Erythroblast (primary cell): ENCODE measurements around the gene MACROD2.

Source experiments
- GATA1 ChIP-seq: IDR thresholded peaks from 2 replicates; pipeline ENCODE4 v1.6.1; 2011; ENCODE audit warnings: low read depth, mild to moderate bottlenecking, control low read depth, low read length, moderate library complexity
- POLR2A ChIP-seq: IDR thresholded peaks from 2 replicates; pipeline ENCODE4 v1.6.1; 2011; ENCODE audit warnings: mild to moderate bottlenecking, low read length

- TF ChIP-seq POLR2A (no peak), GATA1 (no peak)
Observed at GRCh38 chr20:15178581-15178980, 1183.3 kb downstream of the MACROD2 start.
